HCT116 (cell line): ENCODE results near the gene TAF11. TPM values are rescaled to one million over a fixed set of nuclear protein-coding genes. Genes with fewer than 3 reads are reported as not detected.

Experiments used
- ATAC-seq: fragments of 200-7000 bp; cut with Tn5 transposase; 2 replicates; pipeline ENCODE4 v1.9.1; 2020; ENCODE audit warnings: mild to moderate bottlenecking, moderate library complexity
- BruUV-seq: library from RNA; stranded (reverse); fragments of 400-500 nt; replicated peaks from 2 replicates; lab custom pipeline; 2021; lab: Mats Ljungman, UMichigan
- CTCF ChIA-PET: fragments of 300-600 bp; sonication (Branson Sonifier 250); formaldehyde crosslinking; loops from one replicate; lab custom pipeline; 2021; ENCODE audit warnings: antibody characterized with exemption; lab: Charles Lee
- POLR2A ChIA-PET: fragments of 300-600, 350-600 bp; sonication (Branson Sonifier 250); formaldehyde crosslinking; loops from one replicate; lab custom pipeline; 2021; ENCODE audit warnings: antibody characterized with exemption; lab: Charles Lee
- RAD21 ChIA-PET, 2 experiments: fragments of 300-600 bp; sonication (Branson Sonifier 250); formaldehyde crosslinking; loops; one replicate each; lab custom pipeline; 2023; ENCODE audit warnings: low total read pairs in 2 of 2; ENCODE audit not compliant: uncharacterized antibody in 2 of 2, unreplicated experiment in 2 of 2, low non-redundant PET in 1 of 2; lab: Charles Lee
- DNase-seq: peaks from one replicate; pipeline ENCODE4 v3.0.0-alpha.2; 2010; ENCODE audit warnings: low read depth, low spot score
- H2AFZ ChIP-seq: fragments of 200-600 bp; shearing (Covaris generic), sonication (generic); 2 replicates; pipeline ENCODE4 v1.6.1; 2017; ENCODE audit warnings: low read depth, mixed run types, mixed read lengths, antibody characterized with exemption, low read length; ENCODE audit not compliant: poor library complexity, severe bottlenecking
- H3K27ac ChIP-seq: 2 replicates; pipeline ENCODE4 v1.5.1; 2012; ENCODE audit warnings: low read depth, low read length
- H3K27me3 ChIP-seq: fragments of 200-600 bp; sonication (generic); 2 replicates; pipeline ENCODE4 v1.6.1; 2016; ENCODE audit warnings: mixed run types, low read length, mixed read lengths; ENCODE audit not compliant: insufficient read depth
- H3K36me3 ChIP-seq, 2 experiments: fragments of 200-500 bp in 1 of 2; fragments of 200-600 bp in 1 of 2; sonication (Bioruptor generic) in 1 of 2; sonication (generic) in 1 of 2; 2 replicates each; pipeline versions ENCODE4 v1.5.1 to v1.6.1; 2014 to 2016; ENCODE audit warnings: low read length in 2 of 2, inconsistent platforms in 1 of 2, mixed read lengths in 1 of 2, mixed run types in 1 of 2; ENCODE audit not compliant: insufficient read depth in 2 of 2, control insufficient read depth in 1 of 2
- H3K4me1 ChIP-seq, 2 experiments: fragments of 200-600 bp in 1 of 2; sonication (generic) in 1 of 2; 2 replicates each; pipeline versions ENCODE4 v1.5.1 to v1.6.1; 2012 to 2017; ENCODE audit warnings: low read length in 2 of 2, inconsistent platforms in 1 of 2, mild to moderate bottlenecking in 1 of 2, mixed read lengths in 1 of 2, mixed run types in 1 of 2, moderate library complexity in 1 of 2; ENCODE audit not compliant: insufficient read depth in 2 of 2, control insufficient read depth in 1 of 2
- H3K4me2 ChIP-seq: fragments of 200-600 bp; sonication (generic); 2 replicates; pipeline ENCODE4 v1.6.1; 2017; ENCODE audit warnings: mixed run types, low read length, mixed read lengths
- H3K4me3 ChIP-seq, 2 experiments: fragments of 200-600 bp in 1 of 2; sonication (generic) in 1 of 2; replicated peaks in 1 of 2; 2 replicates each; pipeline ENCODE4 v1.5.1; 2011 to 2016; ENCODE audit warnings: low read length in 2 of 2, control low read depth in 1 of 2, low read depth in 1 of 2, mild to moderate bottlenecking in 1 of 2, mixed read lengths in 1 of 2, mixed run types in 1 of 2
- H3K79me2 ChIP-seq: fragments of 200-600 bp; sonication (generic); 2 replicates; pipeline ENCODE4 v1.6.1; 2017; ENCODE audit warnings: mild to moderate bottlenecking, mixed run types, low read length, moderate library complexity, mixed read lengths; ENCODE audit not compliant: insufficient read depth
- H3K9ac ChIP-seq: fragments of 200-600 bp; sonication (generic); 2 replicates; pipeline ENCODE4 v1.6.1; 2016; ENCODE audit warnings: low read length, mixed read lengths
- H3K9me2 ChIP-seq: fragments of 200-600 bp; sonication (generic), shearing (Covaris generic); 2 replicates; pipeline ENCODE4 v1.6.1; 2017; ENCODE audit warnings: mixed run types, mild to moderate bottlenecking, moderate library complexity; ENCODE audit not compliant: insufficient read depth
- H3K9me3 ChIP-seq, 2 experiments: fragments of 200-500 bp in 1 of 2; fragments of 200-600 bp in 1 of 2; sonication (Bioruptor generic) in 1 of 2; sonication (generic) in 1 of 2; 2 replicates each; pipeline ENCODE4 v1.6.1; 2014 to 2017; ENCODE audit warnings: low read length in 2 of 2, mixed read lengths in 2 of 2, inconsistent platforms in 1 of 2, low read depth in 1 of 2, mild to moderate bottlenecking in 1 of 2, mixed run types in 1 of 2, moderate library complexity in 1 of 2; ENCODE audit not compliant: control insufficient read depth in 1 of 2, insufficient read depth in 1 of 2
- H4K20me1 ChIP-seq: fragments of 200-600 bp; sonication (generic), shearing (Covaris generic); 2 replicates; pipeline ENCODE4 v1.6.1; 2017; ENCODE audit warnings: mixed run types, mild to moderate bottlenecking, moderate library complexity; ENCODE audit not compliant: insufficient read depth
- ATF3 ChIP-seq: IDR thresholded peaks from 2 replicates; pipeline ENCODE4 v1.6.1; 2012
- CEBPB ChIP-seq: IDR thresholded peaks from 2 replicates; pipeline ENCODE4 v1.6.1; 2012; ENCODE audit warnings: low read depth
- CTCF ChIP-seq, 3 experiments: fragments of 200-600 bp in 1 of 3; sonication (generic) in 1 of 3; IDR thresholded peaks in 2 of 3; conservative IDR thresholded peaks in 1 of 3; 2 replicates each; pipeline ENCODE4 v1.5.1; 2012 to 2017; ENCODE audit warnings: low read depth in 2 of 3, low read length in 2 of 3, antibody characterized with exemption in 1 of 3, borderline replicate concordance in 1 of 3, control low read depth in 1 of 3, mild to moderate bottlenecking in 1 of 3, mixed read lengths in 1 of 3, mixed run types in 1 of 3, moderate library complexity in 1 of 3; ENCODE audit not compliant: insufficient read depth in 1 of 3
- EZH2 ChIP-seq: fragments of 200-600 bp; sonication (generic); IDR thresholded peaks from 2 replicates; pipeline ENCODE4 v1.6.1; 2017; ENCODE audit warnings: antibody characterized with exemption, mixed run types
- EZH2phosphoT487 ChIP-seq: fragments of 200-600 bp; IDR thresholded peaks from 2 replicates; pipeline ENCODE4 v1.6.1; 2018; ENCODE audit warnings: antibody characterized with exemption, borderline replicate concordance
- FOSL1 ChIP-seq: IDR thresholded peaks from 2 replicates; pipeline ENCODE4 v1.6.1; 2012; ENCODE audit warnings: low read depth
- JUND ChIP-seq: IDR thresholded peaks from 2 replicates; pipeline ENCODE4 v1.6.1; 2012
- MAX ChIP-seq: IDR thresholded peaks from 2 replicates; pipeline ENCODE4 v1.6.1; 2012
- POLR2A ChIP-seq: IDR thresholded peaks from 2 replicates; pipeline ENCODE4 v1.7.0; 2011; ENCODE audit warnings: borderline replicate concordance; ENCODE audit not compliant: insufficient read depth, insufficient read length; ENCODE audit errors: extremely low read depth
- RAD21 ChIP-seq: IDR thresholded peaks from 2 replicates; pipeline ENCODE4 v1.6.1; 2012; ENCODE audit warnings: low read depth, mild to moderate bottlenecking
- REST ChIP-seq: IDR thresholded peaks from 2 replicates; pipeline ENCODE4 v1.6.1; 2012; ENCODE audit warnings: low read depth
- SP1 ChIP-seq: IDR thresholded peaks from 2 replicates; pipeline ENCODE4 v1.6.1; 2012; ENCODE audit warnings: low read depth
- TCF7L2 ChIP-seq: IDR thresholded peaks from 2 replicates; pipeline ENCODE4 v1.7.0; 2011; ENCODE audit warnings: borderline replicate concordance, inconsistent platforms; ENCODE audit not compliant: insufficient read depth, insufficient read length; ENCODE audit errors: extremely low read depth
- ZBTB33 ChIP-seq: IDR thresholded peaks from 2 replicates; pipeline ENCODE4 v1.6.1; 2011; ENCODE audit warnings: mild to moderate bottlenecking, low read length, moderate library complexity; ENCODE audit not compliant: insufficient replicate concordance; ENCODE audit errors: extremely low read depth
- ZFX ChIP-seq: fragments of 450-650 bp; IDR thresholded peaks from 2 replicates; pipeline ENCODE4 v1.6.1; 2017
- ZNF274 ChIP-seq: fragments of 200-500 bp; sonication (Bioruptor generic); IDR thresholded peaks from 2 replicates; pipeline ENCODE4 v1.6.1; 2014; ENCODE audit warnings: mild to moderate bottlenecking, low read depth, low read length, inconsistent platforms
- intact Hi-C: fragments of 100-400 bp; cut with micrococcal nuclease; formaldehyde crosslinking; loops from 2 replicates; pipeline ENCODE4 v1.10.0; 2022
- total RNA-seq: library from RNA; stranded (reverse); gene quantifications from one replicate; pipeline ENCODE4 v1.2.1, GENCODE V29; 2021; ENCODE audit not compliant: unreplicated experiment

The TAF11 gene
- total RNA-seq, 1 experiment from 2014 or later = 23.7 TPM

- TF ChIP-seq POLR2A (no peak), EZH2 (no peak), JUND (no peak), SP1 (no peak), ZBTB33 (no peak), REST (no peak), ATF3 (no peak), ZNF274 (no peak), TCF7L2 (no peak), FOSL1 (no peak), RAD21 (no peak), MAX (no peak), CTCF (IDR thresholded peaks at IDR 0.05 in 2 of 3, conservative IDR thresholded peaks at IDR 0.05 in 1 of 3; ENCODE audit: borderline replicate concordance in 1 of 3, insufficient read depth in 1 of 3, low read depth in 2 of 3, low read length in 2 of 3) (no peak), CEBPB (no peak), EZH2phosphoT487 (no peak), ZFX (no peak)
- TF ChIP-seq, all 23 proteins: peak for 0
- H3K4me3 ChIP-seq = no peak overlapping the region
- H3K27me3 ChIP-seq = no peaks in the 10 kb centered on the region
- H3K27ac ChIP-seq = no peak overlapping the region
- H3K9me2 ChIP-seq = no peaks in the 10 kb centered on the region
- H2AFZ ChIP-seq = no peak overlapping the region
- POLR2A ChIA-PET = interaction anchor here (0.6 kb wide), 1 partner anchor 14 kb away, joined by 3 read pairs; the partner anchor contains the start of gene TAF11
- RAD21 ChIA-PET = no interaction called here
- no peaks in the 10 kb centered on the region for H3K36me3 ChIP-seq
- no peaks in the 10 kb centered on the region for H3K9me3 ChIP-seq
- H4K20me1 ChIP-seq = no peaks in the 10 kb centered on the region
- DNase-seq (no peak), ATAC-seq (no peak)
- H3K4me2 ChIP-seq = no peak overlapping the region
- BruUV-seq = no TSS peak
- no peak overlapping the region for H3K9ac ChIP-seq
- intact Hi-C loops = no loop called here
- peaks cover 94% of the 10 kb centered on the region for H3K79me2 ChIP-seq
- CTCF ChIA-PET = interaction anchor here (0.7 kb wide), 1 partner anchor 14 kb away, joined by 3 read pairs; no protein-coding TSS in a partner anchor
- no peaks in the 10 kb centered on the region for H3K4me1 ChIP-seq
Measured at GRCh38 chr6:34901930-34902329, 14.1 kb upstream of the TAF11 start.
